Natural killer cell treated with Interleukin-12 subunit alpha and Interleukin-12 subunit beta and Interleukin-15 and Interleukin-18, amount 100 ng/mL, for 72 hours (primary cell): ENCODE data around the gene NALCN. TPM values are rescaled to one million over a fixed set of nuclear protein-coding genes. Genes with fewer than 3 reads are reported as not detected.

Experiments used
- ATAC-seq, 2 donors: fragments of 150-1000 bp; cut with Tn5 transposase in 1 of 2; sonication (Bioruptor Pico), chemical (Tn5 transposase) in 1 of 2; 2 replicates each; pipeline ENCODE4 v1.10.0; 2021
- DNase-seq: peaks from one replicate; pipeline ENCODE4 v3.0.0; 2022; ENCODE audit warnings: low spot score
- H3K27ac Mint-ChIP-seq, 2 donors: 1 replicate in 1 of 2; 2 replicates in 1 of 2; pipeline ENCODE4 v1.8.0; 2022; ENCODE audit warnings: mixed read lengths in 2 of 2, mild to moderate bottlenecking in 1 of 2, moderate library complexity in 1 of 2
- H3K27me3 Mint-ChIP-seq, 2 donors: 1 replicate in 1 of 2; 2 replicates in 1 of 2; pipeline ENCODE4 v1.8.0; 2022; ENCODE audit warnings: mixed read lengths in 2 of 2
- H3K36me3 Mint-ChIP-seq: one replicate; pipeline ENCODE4 v1.8.0; 2022; ENCODE audit warnings: mixed read lengths
- H3K4me1 Mint-ChIP-seq, 2 donors: 1 replicate in 1 of 2; 2 replicates in 1 of 2; pipeline ENCODE4 v1.8.0; 2022; ENCODE audit warnings: low read depth in 2 of 2, mixed read lengths in 2 of 2, mild to moderate bottlenecking in 1 of 2
- H3K4me3 Mint-ChIP-seq: one replicate; pipeline ENCODE4 v1.8.0; 2022; ENCODE audit warnings: mixed read lengths
- H3K9me3 Mint-ChIP-seq: 2 replicates; pipeline ENCODE4 v1.8.0; 2022; ENCODE audit warnings: mixed read lengths
- total RNA-seq, 2 donors: library from RNA; stranded (reverse); gene quantifications; one replicate each; pipeline ENCODE4 v1.2.3, GENCODE V29; 2022

NALCN gene
- total RNA-seq, 2 donors from 2014 or later = not detected

GRCh38 chr13:101398920-101399319, 17.4 kb downstream of the NALCN start:
- ATAC-seq = no peak

GRCh38 chr13:101398191-101398590, 18.1 kb downstream of the NALCN start:
- Mint-ChIP-seq H3K27me3 (no peaks in the 10 kb centered on the region), H3K27ac (no peak overlapping the region), H3K4me1 (no peaks in the 10 kb centered on the region), H3K9me3 (peaks cover 2% of the 10 kb centered on the region), H3K36me3 (no peaks in the 10 kb centered on the region), H3K4me3 (no peak overlapping the region)
- DNase-seq (no peak), ATAC-seq (no peak)

More at GRCh38 chr13:101398920-101399319, 17.4 kb downstream of the NALCN start:
- Mint-ChIP-seq H3K9me3 (peaks cover 4% of the 10 kb centered on the region), H3K27me3 (no peaks in the 10 kb centered on the region), H3K4me3 (no peak overlapping the region), H3K27ac (no peak overlapping the region), H3K4me1 (no peaks in the 10 kb centered on the region), H3K36me3 (no peaks in the 10 kb centered on the region)
- DNase-seq = no peak

GRCh38 chr13:101397742-101398141, 18.6 kb downstream of the NALCN start:
- DNase-seq (no peak), ATAC-seq (no peak)
- Mint-ChIP-seq H3K36me3 (no peaks in the 10 kb centered on the region), H3K4me3 (no peak overlapping the region), H3K27ac (no peak overlapping the region), H3K4me1 (no peaks in the 10 kb centered on the region), H3K27me3 (no peaks in the 10 kb centered on the region), H3K9me3 (no peaks in the 10 kb centered on the region)

DNA sequence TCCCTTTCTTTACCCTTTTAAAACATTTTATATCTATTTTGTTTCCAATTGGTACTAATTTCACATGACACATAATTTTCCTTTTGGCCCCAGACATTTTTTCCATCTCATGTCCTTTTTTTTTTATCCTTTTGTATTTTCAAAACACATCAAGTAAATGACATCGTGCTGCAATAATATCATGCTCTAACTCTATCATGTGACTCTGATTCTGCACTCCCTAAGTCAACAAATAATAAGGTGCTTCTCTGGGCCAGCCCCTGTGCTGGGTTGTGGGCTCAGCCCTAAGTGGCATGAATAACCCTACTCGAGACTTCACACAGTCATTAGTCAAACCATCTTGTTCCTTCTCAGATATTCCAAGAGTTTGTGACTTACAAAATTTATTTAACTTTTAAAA, 21.7 kb downstream of the NALCN start:
- Mint-ChIP-seq H3K36me3 (no peaks in the 10 kb centered on the region), H3K4me3 (no peak overlapping the region), H3K9me3 (no peaks in the 10 kb centered on the region), H3K4me1 (peaks cover 4 to 8% of the 10 kb centered on the region in 2 donors), H3K27me3 (no peaks in the 10 kb centered on the region), H3K27ac (no peak overlapping the region)
- no peak for DNase-seq
- ATAC-seq = no peak

- Mint-ChIP-seq H3K27me3 (no peaks in the 10 kb centered on the region), H3K4me1 (peaks cover 4 to 8% of the 10 kb centered on the region in 2 donors), H3K4me3 (no peak overlapping the region), H3K36me3 (no peaks in the 10 kb centered on the region), H3K27ac (no peak overlapping the region), H3K9me3 (no peaks in the 10 kb centered on the region)
- DNase-seq (no peak), ATAC-seq (no peak)
Observed at GRCh38 chr13:101393140-101393539, 23.2 kb downstream of the NALCN start.

DNA sequence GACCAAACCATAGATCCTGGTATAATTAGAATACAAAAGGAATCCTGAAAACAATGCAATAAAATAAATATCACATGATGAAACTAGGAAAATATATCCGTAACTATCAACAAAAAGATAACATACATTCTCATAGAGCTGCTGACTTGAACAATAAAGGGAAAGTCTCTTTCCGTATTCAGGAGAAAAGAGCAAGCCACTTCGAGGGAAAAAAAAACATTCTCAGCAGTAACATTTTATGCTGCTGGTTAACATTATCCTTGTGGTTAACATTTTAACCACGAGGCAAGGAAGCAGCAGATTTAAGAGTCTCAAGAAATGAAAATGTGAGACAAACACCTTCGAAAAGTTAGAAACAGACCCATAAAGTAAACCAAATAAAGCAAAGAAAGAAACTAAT, 25.8 kb downstream of the NALCN start:
- Mint-ChIP-seq H3K4me1 (peaks cover 4 to 8% of the 10 kb centered on the region in 2 donors), H3K27me3 (no peaks in the 10 kb centered on the region), H3K4me3 (no peak overlapping the region), H3K27ac (no peak overlapping the region), H3K36me3 (no peaks in the 10 kb centered on the region), H3K9me3 (no peaks in the 10 kb centered on the region)
- no peak for ATAC-seq
- DNase-seq = no peak

DNA sequence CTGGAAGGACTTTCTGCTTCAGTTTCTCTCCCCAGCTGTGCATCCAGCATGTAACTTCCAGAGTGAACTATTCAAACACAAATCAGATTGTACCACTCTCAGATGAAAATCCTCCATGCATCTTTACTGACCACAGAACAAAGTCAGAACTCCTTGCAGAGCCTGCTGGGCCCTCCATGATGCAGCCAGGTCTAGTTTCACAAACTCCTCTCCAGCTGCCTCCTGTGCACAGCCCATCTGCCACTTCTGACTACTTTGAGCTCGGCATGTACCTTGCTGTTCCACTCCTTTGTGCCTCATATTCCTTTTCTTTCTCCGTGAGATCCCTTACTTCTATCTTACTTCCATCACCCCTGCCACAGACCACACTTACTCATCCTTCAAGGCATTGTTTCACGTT, 31.4 kb downstream of the NALCN start:
- Mint-ChIP-seq H3K27me3 (no peaks in the 10 kb centered on the region), H3K4me3 (no peak overlapping the region), H3K4me1 (peaks cover 0 to under 1% of the 10 kb centered on the region in 2 donors), H3K9me3 (peaks cover 3% of the 10 kb centered on the region), H3K36me3 (no peaks in the 10 kb centered on the region), H3K27ac (no peak overlapping the region)
- ATAC-seq (no peak), DNase-seq (no peak)

DNA sequence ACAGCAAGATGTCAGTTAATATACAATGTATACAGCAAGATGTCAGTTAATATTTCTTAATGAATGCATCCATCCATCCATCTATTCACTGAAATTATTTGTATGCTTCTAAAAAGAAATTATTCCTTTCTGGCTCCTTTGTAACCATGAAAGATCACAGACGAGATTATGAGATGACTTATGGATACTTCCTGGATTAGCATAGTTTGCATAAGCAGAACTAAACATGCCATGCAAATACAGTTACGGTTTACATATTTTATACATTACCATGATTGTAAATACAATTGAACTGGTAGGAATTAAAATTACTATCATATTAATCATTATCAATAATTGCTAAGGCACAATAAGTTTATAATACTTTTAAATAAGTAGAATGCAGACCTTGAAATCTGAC, 32.7 kb downstream of the NALCN start:
- Mint-ChIP-seq H3K36me3 (no peaks in the 10 kb centered on the region), H3K4me1 (no peaks in the 10 kb centered on the region), H3K27ac (no peak overlapping the region), H3K4me3 (no peak overlapping the region), H3K9me3 (peaks cover 3% of the 10 kb centered on the region), H3K27me3 (no peaks in the 10 kb centered on the region)
- ATAC-seq (no peak), DNase-seq (no peak)

DNA sequence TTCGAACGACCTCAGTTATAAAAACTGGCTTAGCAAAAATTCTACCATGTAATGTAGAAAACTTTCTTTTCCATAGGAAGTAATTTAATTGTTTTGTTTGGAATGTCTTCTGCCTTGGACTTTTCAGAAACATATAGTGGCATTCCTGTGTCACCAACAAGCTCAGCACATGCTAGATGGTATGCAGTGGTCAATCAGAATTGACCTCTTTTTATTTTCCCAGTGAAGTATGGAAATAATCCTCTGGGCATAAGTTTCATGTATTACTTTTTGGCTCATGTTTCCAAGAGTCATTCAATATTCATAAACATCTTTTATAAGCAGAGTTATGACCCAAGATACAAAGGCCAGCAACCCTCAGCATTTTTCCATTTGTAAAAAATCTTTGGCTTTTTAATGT, 33.6 kb downstream of the NALCN start:
- Mint-ChIP-seq H3K4me1 (no peaks in the 10 kb centered on the region), H3K27me3 (no peaks in the 10 kb centered on the region), H3K27ac (no peak overlapping the region), H3K9me3 (peaks cover 3% of the 10 kb centered on the region), H3K4me3 (no peak overlapping the region), H3K36me3 (no peaks in the 10 kb centered on the region)
- ATAC-seq (no peak), DNase-seq (no peak)

DNA sequence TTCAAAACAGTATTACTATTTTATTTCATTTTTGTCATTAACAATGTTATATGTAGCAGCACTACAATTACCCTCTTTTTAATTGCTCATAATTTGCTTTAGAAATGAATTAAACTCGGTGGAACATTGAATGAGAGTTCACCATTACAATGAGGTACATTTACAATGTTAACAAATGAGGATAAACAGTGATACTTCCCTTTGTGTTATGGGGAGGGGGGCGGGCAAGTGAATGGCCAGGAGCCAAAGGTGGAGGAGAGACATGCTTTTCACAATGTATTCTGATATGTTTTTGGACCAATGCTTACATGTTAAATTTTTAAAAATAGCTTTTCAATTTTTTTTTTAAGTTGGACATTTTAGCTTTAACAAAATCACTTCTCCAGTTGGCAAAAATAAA, 34.2 kb downstream of the NALCN start:
- ATAC-seq (no peak), DNase-seq (no peak)
- Mint-ChIP-seq H3K9me3 (peaks cover 3% of the 10 kb centered on the region), H3K36me3 (no peaks in the 10 kb centered on the region), H3K27ac (no peak overlapping the region), H3K4me1 (no peaks in the 10 kb centered on the region), H3K27me3 (no peaks in the 10 kb centered on the region), H3K4me3 (no peak overlapping the region)

GRCh38 chr13:101360525-101360924, 55.8 kb downstream of the NALCN start:
- no peaks in the 10 kb centered on the region for H3K27me3 Mint-ChIP-seq
- no peaks in the 10 kb centered on the region for H3K4me1 Mint-ChIP-seq
- H3K4me3 Mint-ChIP-seq = no peak overlapping the region
- ATAC-seq (no peak), DNase-seq (no peak)
- H3K9me3 Mint-ChIP-seq = peaks cover 16% of the 10 kb centered on the region
- peaks cover 5% of the 10 kb centered on the region for H3K36me3 Mint-ChIP-seq
- H3K27ac Mint-ChIP-seq = no peak overlapping the region

DNA sequence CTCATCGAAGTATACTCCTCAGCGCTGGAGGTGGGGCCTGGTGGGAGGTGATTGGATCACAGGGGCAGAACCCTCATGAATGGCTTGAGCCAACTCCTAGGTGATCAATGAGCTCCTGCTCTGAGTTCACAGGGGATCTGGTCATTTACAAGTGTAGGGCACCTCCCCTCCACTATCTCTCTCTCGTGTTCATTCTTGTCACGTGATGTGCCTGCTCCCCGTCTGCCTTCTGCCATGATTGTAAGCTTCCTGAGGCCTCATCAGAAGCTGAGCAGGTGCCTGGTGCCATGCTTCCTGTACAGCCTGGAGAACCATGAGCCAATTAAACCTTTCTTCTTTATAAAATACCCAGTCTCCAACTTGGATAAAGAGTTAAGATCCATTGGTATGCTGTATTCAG, 61.4 kb downstream of the NALCN start:
- H3K4me1 Mint-ChIP-seq = no peaks in the 10 kb centered on the region
- DNase-seq (no peak), ATAC-seq (no peak)
- peaks cover 5% of the 10 kb centered on the region for H3K36me3 Mint-ChIP-seq
- H3K27ac Mint-ChIP-seq = no peak overlapping the region
- no peak overlapping the region for H3K4me3 Mint-ChIP-seq
- peaks cover 16% of the 10 kb centered on the region for H3K9me3 Mint-ChIP-seq
- H3K27me3 Mint-ChIP-seq = no peaks in the 10 kb centered on the region

GRCh38 chr13:101346942-101347728, 69.2 kb downstream of the NALCN start:
- H3K27me3 Mint-ChIP-seq = no peaks in the 10 kb centered on the region
- H3K9me3 Mint-ChIP-seq = peaks cover 7% of the 10 kb centered on the region
- H3K4me1 Mint-ChIP-seq = no peaks in the 10 kb centered on the region
- DNase-seq (no peak), ATAC-seq (no peak)
- H3K27ac Mint-ChIP-seq = no peak overlapping the region
- H3K36me3 Mint-ChIP-seq = no peaks in the 10 kb centered on the region
- no peak overlapping the region for H3K4me3 Mint-ChIP-seq

- no peaks in the 10 kb centered on the region for H3K4me1 Mint-ChIP-seq
- ATAC-seq (no peak), DNase-seq (no peak)
- peaks cover 6% of the 10 kb centered on the region for H3K9me3 Mint-ChIP-seq
- H3K27me3 Mint-ChIP-seq = no peaks in the 10 kb centered on the region
- no peak overlapping the region for H3K4me3 Mint-ChIP-seq
- H3K36me3 Mint-ChIP-seq = no peaks in the 10 kb centered on the region
- no peak overlapping the region for H3K27ac Mint-ChIP-seq
Observed at GRCh38 chr13:101346161-101346560, 70.1 kb downstream of the NALCN start.
